SU-DHL-6 (cell line): ENCODE measurements around the gene ST3GAL5.

Source experiments
- H2AFZ ChIP-seq: fragments of 200-600 bp; sonication (generic); 2 replicates; pipeline ENCODE4 v1.6.1; 2014; ENCODE audit warnings: low read depth, mild to moderate bottlenecking, moderate library complexity, mixed read lengths, antibody characterized with exemption, low read length; ENCODE audit not compliant: severe bottlenecking
- H3F3A ChIP-seq: fragments of 200-600 bp; shearing (Covaris generic); 2 replicates; pipeline ENCODE4 v1.6.0; 2016; ENCODE audit warnings: antibody characterized with exemption, mild to moderate bottlenecking; ENCODE audit not compliant: insufficient read depth
- H3K27ac ChIP-seq: fragments of 200-600 bp; sonication (generic); 2 replicates; pipeline ENCODE4 v1.5.1; 2016; ENCODE audit warnings: low read depth, mild to moderate bottlenecking, low read length, moderate library complexity, mixed read lengths
- H3K27me3 ChIP-seq: fragments of 200-600 bp; sonication (generic), shearing (Covaris generic); 2 replicates; pipeline ENCODE4 v1.6.0; 2014; ENCODE audit warnings: mild to moderate bottlenecking, low read length
- H3K36me3 ChIP-seq: fragments of 200-600 bp; sonication (generic); 2 replicates; pipeline ENCODE4 v1.6.1; 2014; ENCODE audit warnings: mild to moderate bottlenecking, low read length, mixed read lengths
- H3K4me2 ChIP-seq: fragments of 300-600, 200-600 bp; shearing (Covaris generic), sonication (generic); 2 replicates; pipeline ENCODE4 v1.6.0; 2014; ENCODE audit warnings: low read length, low read depth, mild to moderate bottlenecking; ENCODE audit not compliant: poor library complexity, severe bottlenecking
- H3K4me3 ChIP-seq: fragments of 200-600 bp; sonication (generic); 2 replicates; pipeline ENCODE4 v1.5.1; 2014; ENCODE audit warnings: antibody characterized with exemption, low read length, mild to moderate bottlenecking, mixed read lengths; ENCODE audit not compliant: insufficient read depth, poor library complexity, severe bottlenecking
- H3K79me2 ChIP-seq: fragments of 200-600 bp; sonication (generic); 2 replicates; pipeline ENCODE4 v1.6.1; 2014; ENCODE audit warnings: mild to moderate bottlenecking, low read length, moderate library complexity; ENCODE audit not compliant: insufficient read depth
- H3K9ac ChIP-seq: fragments of 200-600 bp; sonication (generic); 2 replicates; pipeline ENCODE4 v1.7.0; 2014; ENCODE audit warnings: mild to moderate bottlenecking, low read length
- H3K9me2 ChIP-seq: fragments of 200-600 bp; sonication (generic); replicated peaks from 2 replicates; pipeline ENCODE4 v1.6.1; 2014; ENCODE audit warnings: low read length; ENCODE audit not compliant: insufficient read depth
- H3K9me3 ChIP-seq: fragments of 200-600 bp; sonication (generic); 2 replicates; pipeline ENCODE4 v1.6.1; 2014; ENCODE audit warnings: low read length, mixed read lengths; ENCODE audit not compliant: insufficient read depth
- H4K20me1 ChIP-seq: fragments of 200-600 bp; sonication (generic); 2 replicates; pipeline ENCODE4 v1.6.1; 2014; ENCODE audit warnings: low read depth, mild to moderate bottlenecking, antibody characterized with exemption, low read length, moderate library complexity, mixed read lengths
- EZH2phosphoT487 ChIP-seq: fragments of 200-600 bp; sonication (generic), shearing (Covaris generic); conservative IDR thresholded peaks from 2 replicates; pipeline ENCODE4 v1.6.1; 2018; ENCODE audit warnings: mild to moderate bottlenecking, antibody characterized with exemption, low read length, moderate library complexity, mixed read lengths
- TF ChIP-seq, protein P1 (sequence below): fragments of 200-600 bp; sonication (generic); IDR thresholded peaks from one replicate; pipeline ENCODE4 v1.5.1; 2017; ENCODE audit warnings: antibody characterized with exemption, mild to moderate bottlenecking, low read length, moderate library complexity; ENCODE audit not compliant: insufficient read depth, poor library complexity, severe bottlenecking

ST3GAL5 gene

GRCh38 chr2:85790499-85791188 is 98.1 kb downstream of the ST3GAL5 start:
- Histone ChIP-seq H3K36me3 (no peaks in the 10 kb centered on the region), H2AFZ (no peak overlapping the region), H4K20me1 (no peaks in the 10 kb centered on the region), H3K79me2 (no peaks in the 10 kb centered on the region), H3F3A (no peaks in the 10 kb centered on the region), H3K4me2 (no peak overlapping the region), H3K27me3 (no peaks in the 10 kb centered on the region), H3K9ac (no peak overlapping the region), H3K9me3 (no peaks in the 10 kb centered on the region), H3K4me3 (no peak overlapping the region), H3K9me2 (no peaks in the 10 kb centered on the region), H3K27ac (no peak overlapping the region)
- TF ChIP-seq, protein P1, sequence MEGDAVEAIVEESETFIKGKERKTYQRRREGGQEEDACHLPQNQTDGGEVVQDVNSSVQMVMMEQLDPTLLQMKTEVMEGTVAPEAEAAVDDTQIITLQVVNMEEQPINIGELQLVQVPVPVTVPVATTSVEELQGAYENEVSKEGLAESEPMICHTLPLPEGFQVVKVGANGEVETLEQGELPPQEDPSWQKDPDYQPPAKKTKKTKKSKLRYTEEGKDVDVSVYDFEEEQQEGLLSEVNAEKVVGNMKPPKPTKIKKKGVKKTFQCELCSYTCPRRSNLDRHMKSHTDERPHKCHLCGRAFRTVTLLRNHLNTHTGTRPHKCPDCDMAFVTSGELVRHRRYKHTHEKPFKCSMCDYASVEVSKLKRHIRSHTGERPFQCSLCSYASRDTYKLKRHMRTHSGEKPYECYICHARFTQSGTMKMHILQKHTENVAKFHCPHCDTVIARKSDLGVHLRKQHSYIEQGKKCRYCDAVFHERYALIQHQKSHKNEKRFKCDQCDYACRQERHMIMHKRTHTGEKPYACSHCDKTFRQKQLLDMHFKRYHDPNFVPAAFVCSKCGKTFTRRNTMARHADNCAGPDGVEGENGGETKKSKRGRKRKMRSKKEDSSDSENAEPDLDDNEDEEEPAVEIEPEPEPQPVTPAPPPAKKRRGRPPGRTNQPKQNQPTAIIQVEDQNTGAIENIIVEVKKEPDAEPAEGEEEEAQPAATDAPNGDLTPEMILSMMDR = no peak
- TF ChIP-seq EZH2phosphoT487 = no peak

DNA sequence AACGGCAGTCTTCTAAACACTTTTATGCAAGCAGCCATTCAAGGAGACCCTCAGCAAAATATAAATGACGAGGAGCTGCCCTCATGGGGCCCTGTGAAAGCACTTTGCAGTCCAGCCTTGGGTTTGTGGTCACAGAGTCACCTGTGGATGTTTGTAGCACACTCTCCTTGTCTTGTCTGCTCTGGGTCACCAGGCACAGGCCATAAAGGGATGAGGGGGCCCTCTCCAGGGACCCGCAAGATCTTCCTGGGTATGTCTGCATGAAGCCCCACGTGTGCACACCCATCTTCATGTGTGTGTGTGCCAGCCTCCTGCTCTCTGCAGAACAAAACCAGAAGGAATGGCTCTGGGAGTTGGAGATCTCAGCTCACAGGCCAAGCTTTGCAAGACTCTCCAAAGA is 98.8 kb downstream of the ST3GAL5 start:
- no peaks in the 10 kb centered on the region for H4K20me1 ChIP-seq
- no peaks in the 10 kb centered on the region for H3K9me3 ChIP-seq
- H3K4me2 ChIP-seq = no peak overlapping the region
- H3K9me2 ChIP-seq = no peaks in the 10 kb centered on the region
- H3K27ac ChIP-seq = no peak overlapping the region
- H3K4me3 ChIP-seq = no peak overlapping the region
- H3K36me3 ChIP-seq = no peaks in the 10 kb centered on the region
- H3K9ac ChIP-seq = no peak overlapping the region
- TF ChIP-seq EZH2phosphoT487 = no peak
- no peaks in the 10 kb centered on the region for H3K27me3 ChIP-seq
- H2AFZ ChIP-seq = no peak overlapping the region
- no peaks in the 10 kb centered on the region for H3F3A ChIP-seq
- H3K79me2 ChIP-seq = no peaks in the 10 kb centered on the region

DNA sequence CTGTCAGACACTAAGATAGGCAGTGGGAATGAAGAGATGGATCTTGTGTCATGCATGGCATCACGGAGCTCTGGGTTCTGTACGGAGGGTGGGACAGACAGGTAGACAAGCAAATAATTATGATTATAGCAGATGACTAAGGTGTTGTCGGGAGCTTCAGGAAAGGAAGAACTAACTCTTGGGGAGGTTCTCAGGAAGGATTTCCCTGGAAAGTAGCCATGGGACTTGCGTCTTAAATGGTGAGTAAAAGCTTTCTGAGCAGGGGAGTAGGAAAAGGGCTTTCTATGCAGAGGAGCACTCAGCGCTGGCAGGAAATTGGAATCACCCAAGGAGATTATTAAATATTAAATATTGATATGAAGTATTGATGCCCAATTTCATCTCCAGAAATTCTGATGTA is 99.5 kb downstream of the ST3GAL5 start:
- H3K9me3 ChIP-seq = no peaks in the 10 kb centered on the region
- no peak overlapping the region for H3K4me2 ChIP-seq
- H4K20me1 ChIP-seq = no peaks in the 10 kb centered on the region
- H3K27me3 ChIP-seq = no peaks in the 10 kb centered on the region
- H3K79me2 ChIP-seq = no peaks in the 10 kb centered on the region
- H3K36me3 ChIP-seq = no peaks in the 10 kb centered on the region
- no peak for TF ChIP-seq EZH2phosphoT487
- H3K9me2 ChIP-seq = no peaks in the 10 kb centered on the region
- no peak overlapping the region for H3K4me3 ChIP-seq
- H3K27ac ChIP-seq = no peak overlapping the region
- H3K9ac ChIP-seq = no peak overlapping the region
- no peaks in the 10 kb centered on the region for H3F3A ChIP-seq
- H2AFZ ChIP-seq = no peak overlapping the region

GRCh38 chr2:85788603-85789002 is 100.2 kb downstream of the ST3GAL5 start:
- Histone ChIP-seq H3F3A (no peaks in the 10 kb centered on the region), H3K9me2 (no peaks in the 10 kb centered on the region), H4K20me1 (no peaks in the 10 kb centered on the region), H3K9me3 (no peaks in the 10 kb centered on the region), H3K36me3 (no peaks in the 10 kb centered on the region), H3K27ac (no peak overlapping the region), H3K4me2 (no peak overlapping the region), H3K79me2 (no peaks in the 10 kb centered on the region), H3K27me3 (no peaks in the 10 kb centered on the region), H3K9ac (no peak overlapping the region), H3K4me3 (no peak overlapping the region), H2AFZ (no peak overlapping the region)
- no peak for TF ChIP-seq EZH2phosphoT487
- TF ChIP-seq, protein P1 = no peak
